Keratinocyte (primary cell): ENCODE measurements around the gene FAM53B. TPM values are rescaled to one million over a fixed set of nuclear protein-coding genes. Genes with fewer than 3 reads are reported as not detected.

ENCODE experiments used
- DNase-seq: peaks from one replicate; pipeline ENCODE4 v3.0.0-alpha.2; 2011; ENCODE audit warnings: low read depth, missing footprints, low spot score
- FAIRE-seq: peaks from 2 replicates; lab custom pipeline; 2011; peaks lifted over from hg19 to GRCh38; lab: Jason Lieb, UNC
- H2AFZ ChIP-seq: 2 replicates; pipeline ENCODE4 v1.6.0; 2012; ENCODE audit warnings: low read length, control low read depth, inconsistent platforms; ENCODE audit not compliant: control insufficient read depth
- H3K27ac ChIP-seq: 2 replicates; pipeline ENCODE4 v1.5.1; 2011; ENCODE audit warnings: low read length; ENCODE audit not compliant: control insufficient read depth, insufficient read depth
- H3K27me3 ChIP-seq: 3 replicates; pipeline ENCODE4 v1.6.0; 2011; ENCODE audit warnings: low read length; ENCODE audit not compliant: control insufficient read depth, insufficient read depth; ENCODE audit errors: extremely low read depth
- H3K36me3 ChIP-seq, 2 experiments: 2 replicates in 1 of 2; 3 replicates in 1 of 2; pipeline ENCODE4 v1.5.1; 2011; ENCODE audit warnings: low read length in 2 of 2, mild to moderate bottlenecking in 1 of 2; ENCODE audit not compliant: control insufficient read depth in 2 of 2, insufficient read depth in 2 of 2; ENCODE audit errors: extremely low read depth in 1 of 2
- H3K4me1 ChIP-seq: 3 replicates; pipeline ENCODE4 v1.5.1; 2011; ENCODE audit warnings: low read length; ENCODE audit not compliant: control insufficient read depth, insufficient read depth; ENCODE audit errors: extremely low read depth
- H3K4me2 ChIP-seq: 3 replicates; pipeline ENCODE4 v1.6.0; 2011; ENCODE audit warnings: low read depth, low read length; ENCODE audit not compliant: control insufficient read depth, insufficient read depth; ENCODE audit errors: extremely low read depth
- H3K4me3 ChIP-seq, 3 experiments: fragments of 200-600 bp in 1 of 3; sonication (generic) in 1 of 3; 2 replicates in 2 of 3; 3 replicates in 1 of 3; pipeline ENCODE4 v1.5.1; 2011 to 2016; ENCODE audit warnings: low read length in 3 of 3, mild to moderate bottlenecking in 3 of 3, control low read depth in 2 of 3, inconsistent platforms in 1 of 3, low read depth in 1 of 3, mixed read lengths in 1 of 3, mixed run types in 1 of 3, moderate library complexity in 1 of 3; ENCODE audit not compliant: control insufficient read depth in 2 of 3, insufficient read depth in 2 of 3; ENCODE audit errors: extremely low read depth in 1 of 3
- H3K79me2 ChIP-seq: 2 replicates; pipeline ENCODE4 v1.6.0; 2012; ENCODE audit warnings: low read length; ENCODE audit not compliant: control insufficient read depth, insufficient read depth
- H3K9ac ChIP-seq: 3 replicates; pipeline ENCODE4 v1.6.0; 2011; ENCODE audit warnings: low read length; ENCODE audit not compliant: control insufficient read depth, insufficient read depth; ENCODE audit errors: extremely low read depth
- H3K9me1 ChIP-seq: 3 replicates; pipeline ENCODE4 v1.6.0; 2011; ENCODE audit warnings: low read length; ENCODE audit not compliant: control insufficient read depth, insufficient read depth; ENCODE audit errors: extremely low read depth
- H3K9me3 ChIP-seq: 2 replicates; pipeline ENCODE4 v1.5.1; 2012; ENCODE audit warnings: low read depth, low read length; ENCODE audit not compliant: control insufficient read depth
- H4K20me1 ChIP-seq: 3 replicates; pipeline ENCODE4 v1.6.0; 2011; ENCODE audit warnings: low read length; ENCODE audit not compliant: control insufficient read depth, insufficient read depth; ENCODE audit errors: extremely low read depth
- CTCF ChIP-seq, 3 experiments: IDR thresholded peaks in 1 of 3; conservative IDR thresholded peaks in 1 of 3; optimal IDR thresholded peaks in 1 of 3; 2 replicates in 2 of 3; 3 replicates in 1 of 3; pipeline versions ENCODE3 to v1.5.1; 2011; ENCODE audit warnings: low read length in 3 of 3, mild to moderate bottlenecking in 3 of 3, moderate library complexity in 2 of 3, control low read depth in 1 of 3, inconsistent platforms in 1 of 3; ENCODE audit not compliant: insufficient read depth in 2 of 3; ENCODE audit errors: extremely low read depth in 1 of 3
- EZH2 ChIP-seq: IDR thresholded peaks from one replicate; pipeline ENCODE4 v1.6.1; 2012; ENCODE audit warnings: inconsistent platforms, mild to moderate bottlenecking, low read length, moderate library complexity
- dilution Hi-C: fragments of 300-500 bp; cut with MboI; formaldehyde crosslinking; loops from one replicate; pipeline ENCODE4 v1.7.0; 2020; ENCODE audit warnings: low sequenced_read_pairs; ENCODE audit not compliant: extremely low pct_ligation_motif_present
- polyA plus RNA-seq, 5 experiments: library from polyadenylated mRNA; depleted of rRNA in 3 of 5; stranded (reverse) in 3 of 5; stranded (forward) in 1 of 5; unstranded in 1 of 5; fragments of >200 nt; gene quantifications; 1 replicate in 1 of 5; 2 replicates in 3 of 5; 3 replicates in 1 of 5; pipeline versions ENCODE4 v1.2.1 to v1.2.3, GENCODE V29; 2011 to 2012; ENCODE audit warnings: missing spikeins in 2 of 5, low read depth in 1 of 5, low replicate concordance in 1 of 5

Gene FAM53B
- polyA plus RNA-seq, 1 donor (not counting 4 experiments of a cell fraction or from before 2014, with no cell fraction given): 8.6 TPM

GRCh38 chr10:124615259-124615658 is 128.9 kb downstream of the FAM53B start:
- Histone ChIP-seq H4K20me1 (no peaks in the 10 kb centered on the region), H3K4me2 (no peak overlapping the region), H2AFZ (no peak overlapping the region), H3K4me3 (no peak overlapping the region), H3K36me3 (peaks cover 3 to 5% of the 10 kb centered on the region in 2 experiments), H3K4me1 (peaks cover 15% of the 10 kb centered on the region), H3K79me2 (no peaks in the 10 kb centered on the region), H3K9me1 (no peaks in the 10 kb centered on the region), H3K27ac (no peak overlapping the region), H3K27me3 (no peaks in the 10 kb centered on the region), H3K9ac (no peak overlapping the region), H3K9me3 (no peaks in the 10 kb centered on the region)
- no peak for TF ChIP-seq EZH2
- no peak for TF ChIP-seq CTCF (optimal IDR thresholded peaks at IDR 0.05 in 1 of 3, IDR thresholded peaks at IDR 0.05 in 1 of 3, conservative IDR thresholded peaks at IDR 0.05 in 1 of 3; ENCODE audit: extremely low read depth in 1 of 3, insufficient read depth in 2 of 3, low read length in 3 of 3)
- dilution Hi-C loops: no loop called here
- DNase-seq (no peak), FAIRE-seq (no peak)

- Histone ChIP-seq H3K9ac (no peak overlapping the region), H3K36me3 (peaks cover 3 to 5% of the 10 kb centered on the region in 2 experiments), H3K27me3 (no peaks in the 10 kb centered on the region), H3K9me3 (no peaks in the 10 kb centered on the region), H4K20me1 (no peaks in the 10 kb centered on the region), H3K79me2 (no peaks in the 10 kb centered on the region), H3K4me3 (no peak overlapping the region), H3K4me2 (no peak overlapping the region), H2AFZ (no peak overlapping the region), H3K27ac (no peak overlapping the region), H3K4me1 (peaks cover 6% of the 10 kb centered on the region), H3K9me1 (no peaks in the 10 kb centered on the region)
- no peak for DNase-seq
- FAIRE-seq: no peak
- dilution Hi-C loops: no loop called here
- TF ChIP-seq CTCF (optimal IDR thresholded peaks at IDR 0.05 in 1 of 3, IDR thresholded peaks at IDR 0.05 in 1 of 3, conservative IDR thresholded peaks at IDR 0.05 in 1 of 3; ENCODE audit: extremely low read depth in 1 of 3, insufficient read depth in 2 of 3, low read length in 3 of 3) (no peak), EZH2 (no peak)
Observed at GRCh38 chr10:124614003-124614659, 130.0 kb downstream of the FAM53B start.
